Esophagus squamous epithelium (tissue), 4 donors: Measurements from ENCODE around the gene LDLRAD4.

ENCODE experiments used
- CTCF ChIP-seq, 6 experiments: fragments of 450-650 bp in 4 of 6; fragments of 200-600 bp in 2 of 6; sonication (generic) in 2 of 6; IDR thresholded peaks; one replicate each; pipeline ENCODE4 v1.5.1; 2016 to 2019; ENCODE audit warnings: antibody characterized with exemption in 6 of 6, mild to moderate bottlenecking in 4 of 6, moderate library complexity in 4 of 6
- POLR2A ChIP-seq, 4 donors: fragments of 450-650 bp; IDR thresholded peaks; one replicate each; pipeline ENCODE4 v1.6.1; 2017; ENCODE audit warnings: antibody characterized with exemption in 4 of 4, mild to moderate bottlenecking in 4 of 4, moderate library complexity in 3 of 4

GRCh38 chr18:13585379-13586153 is 367.0 kb downstream of the LDLRAD4 start:
- TF ChIP-seq CTCF (IDR thresholded peaks at IDR 0.05) (no peak), POLR2A (IDR thresholded peaks at IDR 0.05) (no peak)
